GM19395 (cell line): Measurements from ENCODE around the gene ZKSCAN8.
"Not testable (repeated sequence)": the region's sequence is repeated elsewhere in the genome, so short reads cannot be mapped to it uniquely, and the experiment has no call there.

Source experiments
- ATAC-seq: cut with Tn5 transposase; IDR thresholded peaks from one replicate; pipeline ENCODE4 v1.9.1; 2021; ENCODE audit warnings: mild to moderate bottlenecking, moderate library complexity; ENCODE audit not compliant: unreplicated experiment

The ZKSCAN8 gene

DNA sequence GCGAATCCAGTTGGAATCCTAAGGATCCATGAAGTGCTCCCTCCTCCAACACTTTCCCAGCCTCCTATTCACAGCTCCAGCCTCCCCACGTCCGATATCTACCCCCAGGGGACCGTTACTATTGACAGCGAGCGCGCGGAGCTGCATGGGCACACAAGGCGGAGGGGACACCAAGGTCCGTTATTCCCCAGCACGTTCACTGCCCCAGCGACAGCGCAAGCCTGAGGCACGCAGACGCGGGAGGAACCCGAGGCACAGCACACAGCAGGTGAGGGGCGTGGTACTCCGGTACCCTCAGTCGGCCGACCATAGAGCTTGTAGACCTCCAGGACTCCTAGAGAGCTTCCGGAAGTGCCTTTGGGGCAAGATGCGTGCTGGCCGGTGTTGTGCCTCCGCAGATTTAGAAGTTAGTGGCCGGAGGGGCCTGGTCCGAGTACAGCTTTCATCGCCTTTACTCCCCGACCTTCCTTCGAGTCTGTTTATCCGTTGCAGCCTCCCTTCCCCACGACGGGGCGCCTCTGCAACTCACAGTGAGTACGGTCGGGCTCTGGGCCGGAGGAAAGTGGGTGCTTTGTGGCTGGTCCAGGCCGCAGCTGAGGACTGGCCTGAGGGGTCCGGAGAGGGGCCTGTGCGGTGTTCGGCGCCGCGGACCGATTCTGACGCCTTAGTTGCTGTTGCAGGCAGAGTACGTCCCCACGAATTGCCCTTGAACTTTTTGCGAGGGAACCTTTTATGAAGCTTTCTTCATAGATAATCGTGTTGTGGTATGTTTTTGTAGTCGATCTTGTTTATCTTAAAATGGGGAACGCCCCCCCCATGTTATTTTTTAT lies at the start of gene ZKSCAN8:
Gene ZKSCAN8 (plus strand): TSS at position 384 of the 830 bp plus-strand sequence. CDS start 6,525 bp downstream, outside the sequence.
- ATAC-seq = peak; percentile 83

DNA sequence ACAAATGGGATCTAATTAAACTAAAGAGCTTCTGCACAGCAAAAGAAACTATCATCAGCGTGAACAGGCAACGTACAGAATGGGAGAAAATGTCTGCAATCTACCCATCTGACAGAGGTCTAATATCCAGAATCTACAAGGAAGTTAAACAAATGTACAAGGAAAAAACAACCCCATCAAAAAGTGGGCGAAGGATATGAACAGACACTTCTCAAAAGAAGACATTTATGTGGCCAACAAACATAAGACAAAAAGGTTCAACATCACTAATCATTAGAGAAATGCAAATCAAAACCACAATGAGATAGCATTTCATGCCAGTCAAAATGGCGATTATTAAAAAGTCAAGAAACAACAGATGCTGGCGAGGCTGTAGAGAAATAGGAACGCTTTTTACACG lies 39.5 kb upstream of the ZKSCAN8 start:
- not testable (repeated sequence) for ATAC-seq

DNA sequence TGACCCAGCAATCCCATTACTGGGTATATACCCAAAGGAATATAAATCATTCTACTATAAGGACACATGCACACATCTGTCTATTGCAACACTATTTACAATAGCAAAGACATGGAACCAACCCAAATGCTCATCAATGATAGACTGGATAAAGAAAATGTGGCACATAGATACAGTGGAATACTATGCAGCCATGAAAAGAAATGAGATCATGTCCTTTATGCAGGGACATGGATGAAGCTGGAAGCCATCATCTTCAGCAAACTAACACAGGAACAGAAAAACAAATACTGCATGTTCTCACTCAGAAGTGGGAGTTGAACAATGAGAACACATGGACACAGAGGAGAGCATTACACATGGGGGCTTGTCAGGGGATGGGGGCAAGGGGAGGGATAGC lies 39.0 kb upstream of the ZKSCAN8 start:
- ATAC-seq = not testable (repeated sequence)

DNA sequence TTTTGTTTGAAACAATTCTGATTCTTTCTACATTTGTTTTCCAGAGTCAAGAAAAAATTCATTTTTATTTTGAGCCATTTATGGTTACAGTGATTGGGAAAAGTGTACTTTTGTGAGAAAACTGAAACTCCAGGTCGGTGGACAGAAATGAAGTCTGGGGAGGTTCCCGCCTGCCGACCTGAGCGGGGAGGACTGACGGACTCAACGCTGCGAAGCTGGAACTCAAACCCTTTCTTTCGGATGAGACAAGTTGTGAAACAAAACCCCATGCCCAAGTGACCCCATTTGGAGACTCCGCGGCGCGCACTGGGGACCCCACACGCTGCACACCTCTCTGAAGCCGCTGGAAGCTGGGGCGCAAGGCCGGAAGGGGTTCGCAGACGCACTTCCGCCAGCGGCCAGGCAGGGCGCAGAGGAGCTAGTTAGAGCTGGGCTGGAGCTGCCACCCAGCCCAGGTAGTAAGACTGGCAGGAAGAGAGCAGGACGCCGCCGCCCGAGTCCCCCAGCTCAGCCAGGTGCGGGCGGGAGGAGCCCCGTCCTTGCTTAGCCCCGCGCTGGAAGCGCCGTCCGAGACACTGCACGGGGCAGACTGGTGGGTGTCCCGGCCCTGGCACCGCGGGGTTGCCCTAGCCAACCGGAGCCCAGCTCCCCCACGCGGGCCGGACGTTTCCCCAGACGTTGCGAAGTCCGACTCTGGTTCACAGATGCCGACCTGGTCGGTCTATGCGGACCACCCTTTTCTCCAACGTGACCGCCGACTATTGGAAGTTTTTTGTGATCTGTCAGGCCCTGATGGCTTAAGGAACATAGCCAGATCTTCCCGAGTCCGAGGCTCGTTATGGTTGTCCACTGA lies 37.1 kb upstream of the ZKSCAN8 start:
- peak; percentile 99 for ATAC-seq

DNA sequence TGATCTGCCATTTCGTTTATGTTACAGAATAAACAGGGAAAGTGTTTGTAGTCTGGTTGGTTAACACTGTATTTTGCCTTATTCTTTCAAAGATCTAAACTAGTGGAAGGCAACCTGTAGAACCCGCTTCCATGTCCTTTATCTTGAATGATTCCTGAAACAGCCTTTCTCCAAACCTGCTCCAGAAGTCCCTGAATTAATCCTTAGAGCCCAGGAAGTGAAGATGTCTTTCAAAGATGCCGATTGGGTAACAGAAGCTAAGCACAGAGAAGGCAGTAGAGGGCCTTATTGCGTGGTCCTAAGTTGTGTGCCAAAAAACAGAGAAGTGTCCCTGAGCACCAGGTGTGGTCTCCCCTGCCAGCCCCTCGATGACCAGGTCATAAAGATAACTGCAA lies 36.4 kb upstream of the ZKSCAN8 start:
- no peak for ATAC-seq

DNA sequence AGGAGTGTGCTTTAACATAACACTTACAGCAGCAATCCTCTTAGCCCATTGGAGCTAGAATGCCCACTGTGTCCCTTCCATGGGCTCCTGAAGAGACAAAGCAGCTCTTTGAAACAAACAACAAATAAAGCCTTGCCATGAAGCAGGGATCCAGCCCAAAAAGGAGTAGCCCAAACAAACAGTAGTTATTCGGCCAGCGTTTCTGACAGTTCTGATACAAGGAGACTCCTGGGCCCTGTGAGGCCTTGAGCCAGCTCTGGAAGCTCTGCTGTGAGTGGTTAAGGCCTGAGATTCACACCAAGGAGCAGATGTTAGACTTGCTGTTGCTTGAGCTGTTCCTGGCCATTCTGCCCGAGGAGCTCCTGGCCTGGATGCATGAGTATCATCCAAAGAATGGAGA lies 34.2 kb upstream of the ZKSCAN8 start:
- ATAC-seq = no peak

DNA sequence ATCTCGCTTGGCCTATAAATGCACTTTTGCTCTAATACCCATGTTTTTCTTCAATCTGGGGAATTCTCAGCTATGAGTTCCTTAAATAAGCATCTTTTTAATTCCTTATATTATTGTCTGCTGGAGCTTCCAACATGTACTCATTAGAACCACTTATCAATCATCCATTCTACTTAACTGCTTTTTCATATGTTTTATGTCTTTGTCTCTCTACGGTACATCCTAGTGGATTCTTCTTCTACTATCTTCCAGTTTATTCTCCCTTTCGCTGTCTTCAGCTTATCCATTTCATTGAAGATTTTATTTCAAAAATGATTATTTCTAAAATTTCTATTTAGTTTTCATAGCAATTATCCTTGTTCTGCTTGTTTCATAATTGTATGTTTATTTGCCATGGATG lies 29.7 kb upstream of the ZKSCAN8 start:
- no peak for ATAC-seq

DNA sequence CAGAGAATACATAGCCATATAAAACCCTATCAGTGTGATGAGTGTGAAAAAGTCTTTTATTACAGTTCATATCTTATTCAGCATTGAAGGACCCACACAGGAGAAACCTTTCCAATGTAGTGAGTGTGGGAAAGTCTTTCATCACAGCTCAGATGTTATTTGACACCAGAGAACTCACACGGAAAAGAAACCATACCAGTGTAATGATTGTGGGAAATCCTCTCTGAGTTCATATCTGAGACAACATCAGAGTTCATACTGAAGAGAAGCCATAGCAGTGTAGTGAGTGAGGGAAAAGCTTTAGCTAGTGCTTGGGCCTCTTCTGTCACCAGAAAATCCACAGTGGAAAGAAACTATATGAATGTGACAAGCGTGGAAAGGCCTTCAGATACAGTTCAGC lies 25.9 kb upstream of the ZKSCAN8 start:
- no peak for ATAC-seq

DNA sequence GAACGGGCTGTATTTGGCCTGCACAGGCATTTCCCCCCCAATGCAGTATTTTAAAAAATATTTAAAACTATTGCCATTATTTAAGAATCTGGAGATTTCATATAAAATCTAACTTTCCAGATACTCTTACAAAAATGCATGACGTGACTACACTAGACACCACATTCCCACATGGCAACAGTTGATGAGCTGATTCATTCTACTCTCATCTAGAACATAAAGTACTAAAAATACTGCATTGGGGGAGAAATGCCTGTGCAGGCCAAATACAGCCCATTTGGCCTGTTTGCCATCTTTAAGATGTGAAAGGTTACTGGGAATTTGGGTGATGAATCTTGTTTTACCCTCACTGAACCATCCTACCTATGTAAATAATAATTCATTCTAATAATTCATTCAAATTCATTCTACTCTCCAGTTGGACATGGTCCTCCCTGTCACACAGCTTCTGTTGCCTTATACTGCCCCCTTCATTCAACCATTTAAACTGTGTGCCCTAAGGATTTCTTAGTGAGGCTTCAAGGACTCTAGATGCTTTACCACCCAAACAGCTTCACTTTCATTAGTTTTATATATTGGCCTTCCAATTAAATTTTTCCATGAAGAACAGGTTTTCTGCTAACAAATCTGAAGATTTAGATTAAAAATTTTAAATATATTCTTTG lies 24.2 kb upstream of the ZKSCAN8 start:
- no peak for ATAC-seq

DNA sequence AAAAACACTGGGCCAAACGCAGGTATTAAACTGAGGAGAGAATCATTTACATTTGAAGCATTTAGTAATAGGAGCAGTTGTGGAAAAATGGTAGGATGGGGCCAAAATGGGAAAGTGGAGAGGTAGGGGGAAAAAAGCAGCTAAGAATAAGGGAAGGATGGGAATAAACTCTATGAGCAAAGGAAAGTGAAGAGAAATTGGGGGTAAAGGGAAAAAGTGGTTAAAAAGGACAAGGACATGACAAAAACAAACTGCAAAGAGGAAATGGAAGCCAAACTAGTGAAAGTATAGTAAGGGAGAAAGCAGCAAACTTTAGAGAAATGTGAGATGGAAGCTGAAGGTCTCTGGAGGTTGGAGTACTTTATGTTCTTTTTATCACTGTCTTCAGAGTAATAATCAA lies 23.5 kb upstream of the ZKSCAN8 start:
- ATAC-seq = no peak

DNA sequence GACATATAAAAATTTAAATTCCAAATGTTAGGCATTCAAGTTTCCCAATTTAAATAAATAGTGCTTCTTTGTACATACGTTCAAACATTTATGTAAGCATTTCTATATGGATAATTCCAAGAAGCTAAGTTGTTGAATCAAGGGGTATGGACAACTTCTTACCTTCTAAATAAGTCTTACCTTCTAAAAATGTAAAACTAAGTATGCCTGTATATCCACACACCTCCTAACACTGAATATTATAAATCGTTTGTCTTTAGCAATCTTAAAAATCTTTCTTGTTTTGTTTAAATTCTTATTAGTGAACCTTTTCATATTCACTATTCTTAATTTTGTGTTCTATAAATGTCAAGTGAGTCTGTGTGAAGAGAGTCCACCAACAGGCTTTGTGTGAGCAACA lies 19.8 kb upstream of the ZKSCAN8 start:
- ATAC-seq = no peak

DNA sequence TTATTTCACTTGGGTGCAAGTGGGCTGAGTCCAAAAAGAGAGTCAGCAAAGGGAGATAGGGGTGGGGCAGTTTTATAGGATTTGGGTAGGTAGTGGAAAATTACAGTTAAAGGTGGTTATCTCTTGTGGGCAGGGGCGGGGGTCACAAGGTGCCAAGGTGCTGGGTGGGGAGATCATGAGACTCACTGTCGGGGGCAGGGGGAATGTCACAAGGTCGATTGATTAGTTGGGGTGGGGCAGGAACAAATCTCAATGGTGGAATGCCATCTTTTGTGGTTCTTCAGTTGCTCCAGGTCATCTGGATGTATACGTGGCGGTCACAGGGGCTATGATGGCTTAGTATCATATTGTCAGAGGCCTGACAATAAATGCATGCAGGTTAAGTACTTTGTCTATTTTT lies 19.4 kb upstream of the ZKSCAN8 start:
- not testable (repeated sequence) for ATAC-seq

DNA sequence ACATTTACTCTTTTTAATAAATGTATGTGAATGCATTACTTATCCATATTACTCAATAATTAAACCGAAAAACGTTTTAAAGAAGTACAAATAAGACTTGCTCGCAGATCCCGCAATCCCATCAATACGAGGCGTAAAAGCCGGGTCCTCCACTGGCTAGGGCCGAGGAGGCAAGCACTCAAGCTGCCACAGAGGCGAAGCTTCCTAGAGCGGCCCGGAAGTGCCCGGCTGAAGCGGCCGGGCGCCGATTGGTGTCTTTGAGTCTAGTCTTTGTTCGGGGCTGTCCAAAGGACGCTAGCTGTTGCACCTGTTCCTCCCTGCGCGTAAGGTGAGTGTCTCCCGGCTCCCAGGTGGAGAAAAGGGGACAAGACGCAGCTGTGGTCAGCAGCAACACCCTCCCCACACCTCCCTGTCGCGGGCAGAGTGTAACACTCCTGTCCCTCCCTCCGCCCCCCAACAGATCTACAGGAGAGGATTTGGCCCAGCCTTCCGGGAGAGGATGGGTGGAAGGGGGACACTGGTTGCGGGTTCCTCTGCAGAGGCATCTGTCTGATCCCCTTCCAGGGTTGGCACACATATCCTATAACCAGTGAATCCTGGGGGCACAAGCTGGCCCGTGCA lies 17.2 kb upstream of the ZKSCAN8 start, which contains the start of gene ZSCAN16:
Gene ZSCAN16 (plus strand): TSS at position 260 of the 621 bp plus-strand sequence. CDS start 835 bp downstream, outside the sequence.
- peak; percentile 97 for ATAC-seq

DNA sequence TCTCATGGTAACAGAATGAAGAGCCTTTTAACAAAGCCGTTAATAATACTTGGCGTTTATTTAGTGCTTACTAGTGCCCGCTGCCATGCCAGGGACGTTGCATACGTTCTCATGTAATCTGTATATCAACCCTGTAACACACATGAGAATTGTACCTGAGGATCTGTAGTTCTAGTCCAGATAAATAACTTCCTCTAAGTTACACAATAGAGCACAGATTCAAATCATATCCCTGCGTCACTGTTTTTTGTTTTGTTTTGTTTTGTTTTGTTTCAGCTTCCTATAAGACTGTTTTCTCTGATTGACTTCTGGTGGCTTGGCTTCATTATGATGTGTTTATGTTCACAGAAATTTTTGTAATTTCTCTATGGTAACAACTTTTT lies 16.7 kb upstream of the ZKSCAN8 start:
- no peak for ATAC-seq

DNA sequence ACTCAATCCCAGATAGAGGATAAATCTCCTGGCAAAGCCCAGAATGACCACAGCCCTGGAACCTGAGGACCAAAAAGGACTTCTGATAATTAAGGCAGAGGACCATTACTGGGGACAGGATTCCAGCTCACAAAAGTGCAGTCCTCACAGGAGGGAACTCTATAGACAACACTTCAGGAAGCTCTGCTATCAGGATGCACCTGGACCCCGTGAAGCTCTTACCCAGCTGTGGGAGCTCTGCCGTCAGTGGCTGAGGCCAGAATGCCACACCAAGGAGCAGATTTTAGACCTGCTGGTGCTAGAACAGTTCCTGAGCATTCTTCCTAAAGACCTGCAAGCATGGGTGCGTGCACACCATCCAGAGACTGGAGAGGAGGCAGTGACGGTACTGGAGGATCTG lies 16.3 kb upstream of the ZKSCAN8 start:
- no peak for ATAC-seq

DNA sequence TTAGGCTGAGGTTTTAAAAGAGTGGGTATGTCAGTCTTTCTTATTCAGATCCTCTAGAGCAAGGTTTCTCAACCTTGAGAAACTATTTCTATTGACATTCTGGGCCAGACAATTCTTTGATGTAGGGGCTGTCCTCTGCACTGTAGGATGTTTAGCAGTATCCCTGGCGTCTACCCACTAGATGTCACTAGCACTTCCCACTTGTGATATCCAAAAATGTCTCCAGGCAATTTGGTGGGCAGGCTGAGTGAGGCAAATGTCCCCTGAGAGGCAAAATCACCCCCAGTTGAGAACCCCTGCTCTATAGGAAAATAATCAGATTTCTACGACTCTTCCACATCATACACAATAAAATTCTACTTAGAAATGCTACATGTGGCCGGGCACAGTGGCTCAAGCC lies 7.7 kb upstream of the ZKSCAN8 start:
- ATAC-seq = no peak

DNA sequence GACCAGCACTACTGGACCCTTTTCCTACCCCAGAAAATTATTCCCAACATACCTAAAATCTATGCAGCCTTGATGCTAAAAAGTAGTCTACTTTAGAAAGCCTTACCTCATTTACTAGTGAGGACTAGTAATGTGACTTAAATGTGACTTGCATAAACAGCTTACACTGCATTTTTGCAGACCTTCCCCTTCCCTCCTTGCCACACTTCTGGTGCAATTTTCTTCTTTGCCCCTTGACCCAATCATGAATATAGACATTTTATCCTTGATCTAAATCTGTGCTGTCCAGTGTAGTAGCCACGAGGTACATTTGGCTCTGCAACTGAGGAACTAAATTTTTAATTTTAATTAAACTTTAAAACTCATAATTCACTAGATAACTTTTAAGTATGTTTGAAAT lies 7.0 kb upstream of the ZKSCAN8 start:
- no peak for ATAC-seq

DNA sequence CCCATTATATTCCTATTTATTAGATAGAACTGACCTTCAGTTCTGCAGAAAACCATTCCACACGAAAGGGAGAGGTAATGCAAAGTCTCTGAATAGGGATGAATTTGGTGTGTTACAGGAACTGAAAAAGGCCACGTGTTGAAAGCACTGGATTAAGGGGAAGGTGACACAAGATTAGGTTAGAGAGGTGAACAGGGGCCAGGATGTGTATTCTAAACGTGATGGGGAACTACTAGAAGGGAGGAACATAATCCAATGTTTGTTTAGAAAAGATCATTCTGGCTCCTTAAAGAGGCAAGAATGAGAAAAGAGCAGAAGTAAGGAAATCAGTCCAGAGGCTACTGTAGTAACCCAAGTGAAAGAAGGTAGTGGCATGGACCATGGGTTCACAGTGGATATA lies 6.3 kb upstream of the ZKSCAN8 start:
- ATAC-seq = no peak

DNA sequence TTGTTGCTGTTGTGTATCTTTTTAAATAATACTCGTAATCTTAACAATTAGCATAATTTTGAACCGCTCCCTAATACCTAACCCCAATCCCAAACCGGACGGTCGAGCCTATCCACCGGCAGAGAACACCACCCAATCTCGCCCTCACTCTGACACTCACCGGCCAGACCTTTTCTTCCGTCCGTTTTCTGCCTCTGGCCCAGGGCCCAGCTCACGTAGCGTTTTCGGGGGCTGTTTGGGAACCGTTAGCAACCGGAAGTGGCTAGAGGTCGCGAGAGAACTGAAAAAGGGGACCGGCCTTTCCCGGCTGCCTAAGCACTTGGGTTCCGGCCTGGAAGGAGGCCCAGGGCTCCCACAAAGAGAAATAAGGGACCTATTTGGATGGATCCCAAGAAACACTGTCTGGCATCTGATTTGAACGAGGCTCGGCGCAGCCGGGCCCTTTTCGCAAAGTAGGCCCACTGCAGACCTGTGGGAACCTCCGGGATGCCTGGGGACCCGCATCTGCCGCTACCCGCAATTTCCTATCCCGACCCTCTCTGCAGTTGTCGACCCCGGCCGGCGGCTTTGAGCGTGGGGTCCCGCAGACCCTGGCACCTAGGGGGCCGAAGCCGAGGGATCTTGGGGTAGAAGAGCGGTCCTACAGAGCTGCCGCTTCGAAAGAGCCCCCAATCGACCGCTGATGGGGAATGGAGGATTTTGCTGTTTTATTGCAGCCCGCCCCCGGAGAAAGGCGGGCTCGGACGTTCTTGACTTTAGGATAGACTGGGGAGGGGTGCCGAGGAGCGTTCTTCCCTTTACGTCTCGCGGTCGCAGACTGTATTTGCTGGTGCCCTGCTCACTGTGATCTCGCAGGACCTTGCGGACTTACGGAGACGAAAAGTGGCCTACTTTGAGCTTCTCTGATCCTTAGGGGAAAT lies 4.8 kb upstream of the ZKSCAN8 start:
- peak; percentile 51 for ATAC-seq

DNA sequence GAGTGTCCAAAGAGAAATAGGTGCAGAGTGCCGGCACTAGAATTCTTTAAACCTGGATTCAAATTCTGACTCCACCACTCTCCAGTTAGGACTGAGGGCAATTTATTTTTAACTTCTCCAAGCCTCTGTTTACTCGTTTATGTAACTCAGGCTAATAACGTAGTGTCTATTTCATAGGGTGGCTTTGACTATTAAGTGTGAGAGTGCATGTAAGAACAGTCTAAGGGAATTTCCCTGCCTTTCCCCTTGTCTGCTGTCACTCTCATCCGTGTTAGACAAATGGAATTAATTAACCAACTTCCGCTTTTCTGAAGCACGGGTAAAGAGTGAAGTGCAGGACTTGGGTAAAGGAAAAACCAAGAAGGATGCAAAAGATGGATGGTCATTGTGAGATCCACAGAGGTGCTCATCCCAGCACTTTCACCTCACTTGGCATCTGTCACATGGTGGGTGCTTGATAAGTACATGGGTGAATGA lies 4.1 kb upstream of the ZKSCAN8 start:
- no peak for ATAC-seq
